ENCODE results near the gene PAQR8.

DNA sequence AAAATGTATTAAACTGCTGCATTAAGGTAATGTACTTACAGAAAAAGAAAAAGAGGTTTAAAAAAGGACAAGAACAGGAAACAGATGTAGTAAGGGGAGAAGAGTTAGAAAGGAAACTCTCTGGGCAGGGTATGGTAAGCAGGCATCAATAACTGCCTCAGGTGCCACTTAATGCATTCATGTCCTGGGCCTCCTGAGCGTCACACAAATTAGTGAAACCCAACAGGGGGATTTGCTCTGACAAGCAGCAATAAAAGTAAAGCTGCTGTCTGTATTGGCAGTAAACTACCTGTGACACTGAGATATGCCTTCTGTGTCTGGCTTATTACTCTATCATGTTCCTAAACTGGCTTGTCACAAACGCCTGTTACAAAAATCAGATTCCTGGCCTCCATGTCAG, 56.7 kb downstream of the PAQR8 start:
- TF ChIP-seq, protein P1, sequence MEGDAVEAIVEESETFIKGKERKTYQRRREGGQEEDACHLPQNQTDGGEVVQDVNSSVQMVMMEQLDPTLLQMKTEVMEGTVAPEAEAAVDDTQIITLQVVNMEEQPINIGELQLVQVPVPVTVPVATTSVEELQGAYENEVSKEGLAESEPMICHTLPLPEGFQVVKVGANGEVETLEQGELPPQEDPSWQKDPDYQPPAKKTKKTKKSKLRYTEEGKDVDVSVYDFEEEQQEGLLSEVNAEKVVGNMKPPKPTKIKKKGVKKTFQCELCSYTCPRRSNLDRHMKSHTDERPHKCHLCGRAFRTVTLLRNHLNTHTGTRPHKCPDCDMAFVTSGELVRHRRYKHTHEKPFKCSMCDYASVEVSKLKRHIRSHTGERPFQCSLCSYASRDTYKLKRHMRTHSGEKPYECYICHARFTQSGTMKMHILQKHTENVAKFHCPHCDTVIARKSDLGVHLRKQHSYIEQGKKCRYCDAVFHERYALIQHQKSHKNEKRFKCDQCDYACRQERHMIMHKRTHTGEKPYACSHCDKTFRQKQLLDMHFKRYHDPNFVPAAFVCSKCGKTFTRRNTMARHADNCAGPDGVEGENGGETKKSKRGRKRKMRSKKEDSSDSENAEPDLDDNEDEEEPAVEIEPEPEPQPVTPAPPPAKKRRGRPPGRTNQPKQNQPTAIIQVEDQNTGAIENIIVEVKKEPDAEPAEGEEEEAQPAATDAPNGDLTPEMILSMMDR (IDR thresholded peaks at IDR 0.05): no peak
- TF ChIP-seq POLR2AphosphoS5 (IDR thresholded peaks at IDR 0.05) (no peak), POLR2A (IDR thresholded peaks at IDR 0.05) (no peak)

Data from transverse colon (tissue), 4 donors.